Duodenal mucosa (tissue), 2 donors: ENCODE measurements around the gene TGFB1I1.
"Not testable (repeated sequence)": the region's sequence is repeated elsewhere in the genome, so short reads cannot be mapped to it uniquely, and the experiment has no call there.

Experiments
- H3K27ac ChIP-seq: one replicate; pipeline ENCODE4 v1.7.0; 2013; ENCODE audit warnings: low read depth, low read length
- H3K27me3 ChIP-seq, 2 donors: one replicate each; pipeline ENCODE4 v1.7.0; 2013; ENCODE audit warnings: low read length in 2 of 2, control low read depth in 1 of 2; ENCODE audit not compliant: insufficient read depth in 2 of 2, control insufficient read depth in 1 of 2
- H3K36me3 ChIP-seq, 2 donors: one replicate each; pipeline ENCODE4 v1.7.0; 2013; ENCODE audit warnings: low read length in 2 of 2, control low read depth in 1 of 2; ENCODE audit not compliant: insufficient read depth in 2 of 2, control insufficient read depth in 1 of 2
- H3K4me1 ChIP-seq, 2 donors: one replicate each; pipeline ENCODE4 v1.7.0; 2013; ENCODE audit warnings: low read length in 2 of 2, control low read depth in 1 of 2; ENCODE audit not compliant: insufficient read depth in 2 of 2, control insufficient read depth in 1 of 2
- H3K4me3 ChIP-seq, 2 donors: one replicate each; pipeline ENCODE4 v1.7.0; 2013; ENCODE audit warnings: low read length in 2 of 2, low read depth in 1 of 2
- H3K9ac ChIP-seq, 2 donors: one replicate each; pipeline ENCODE4 v1.7.0; 2013; ENCODE audit warnings: low read length in 2 of 2, low read depth in 1 of 2
- H3K9me3 ChIP-seq, 2 donors: one replicate each; pipeline ENCODE4 v1.7.0; 2013; ENCODE audit warnings: low read length in 2 of 2, control low read depth in 1 of 2; ENCODE audit not compliant: control insufficient read depth in 1 of 2

Gene TGFB1I1

DNA sequence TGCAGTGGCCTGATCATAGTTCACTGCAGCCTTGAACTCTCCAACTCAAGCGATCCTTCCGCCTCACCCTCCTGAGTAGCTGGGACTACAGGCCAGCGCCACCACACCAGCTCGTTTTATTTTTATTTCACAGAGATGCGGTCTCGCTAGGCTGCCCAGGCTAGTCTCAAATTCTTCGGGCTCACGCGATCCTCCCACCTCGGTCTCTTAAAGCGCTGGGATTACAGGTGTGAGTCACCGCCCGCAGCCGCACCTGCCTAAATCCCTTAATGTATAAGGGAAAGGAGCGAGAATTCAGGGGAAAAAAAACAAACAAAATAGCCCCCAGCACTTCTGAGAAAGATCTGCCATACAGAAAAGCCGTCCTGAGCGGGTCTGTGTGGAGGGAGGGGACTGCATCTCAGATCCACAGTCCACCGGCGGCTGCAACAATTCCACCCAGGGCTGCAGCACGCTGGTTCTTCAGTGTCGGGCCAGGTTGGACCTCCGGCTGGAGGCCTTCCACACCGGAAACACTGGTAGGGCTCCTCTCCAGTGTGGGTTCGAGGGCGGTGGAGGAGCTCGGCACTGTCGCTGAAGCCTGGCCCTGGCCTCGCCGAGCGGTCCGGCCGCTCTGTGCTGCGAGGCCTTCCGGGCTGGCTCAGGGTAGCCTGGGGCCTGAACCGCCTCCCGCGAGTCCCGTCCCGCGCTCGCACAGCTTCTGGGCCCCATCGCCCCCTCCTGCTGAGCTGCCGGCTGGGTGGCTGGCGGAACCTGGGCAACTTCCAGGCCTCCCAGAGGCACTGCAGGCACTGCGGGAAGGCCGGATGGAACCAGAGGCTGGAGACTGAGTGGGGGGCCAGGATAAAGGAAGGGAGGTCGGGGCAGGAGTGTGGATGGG, 36.4 kb upstream of the TGFB1I1 start:
- Histone ChIP-seq H3K9me3 (no peaks in the 10 kb centered on the region), H3K4me3 (no peak overlapping the region), H3K9ac (no peak overlapping the region), H3K4me1 (no peaks in the 10 kb centered on the region), H3K36me3 (no peaks in the 10 kb centered on the region), H3K27me3 (no peaks in the 10 kb centered on the region), H3K27ac (no peak overlapping the region)

DNA sequence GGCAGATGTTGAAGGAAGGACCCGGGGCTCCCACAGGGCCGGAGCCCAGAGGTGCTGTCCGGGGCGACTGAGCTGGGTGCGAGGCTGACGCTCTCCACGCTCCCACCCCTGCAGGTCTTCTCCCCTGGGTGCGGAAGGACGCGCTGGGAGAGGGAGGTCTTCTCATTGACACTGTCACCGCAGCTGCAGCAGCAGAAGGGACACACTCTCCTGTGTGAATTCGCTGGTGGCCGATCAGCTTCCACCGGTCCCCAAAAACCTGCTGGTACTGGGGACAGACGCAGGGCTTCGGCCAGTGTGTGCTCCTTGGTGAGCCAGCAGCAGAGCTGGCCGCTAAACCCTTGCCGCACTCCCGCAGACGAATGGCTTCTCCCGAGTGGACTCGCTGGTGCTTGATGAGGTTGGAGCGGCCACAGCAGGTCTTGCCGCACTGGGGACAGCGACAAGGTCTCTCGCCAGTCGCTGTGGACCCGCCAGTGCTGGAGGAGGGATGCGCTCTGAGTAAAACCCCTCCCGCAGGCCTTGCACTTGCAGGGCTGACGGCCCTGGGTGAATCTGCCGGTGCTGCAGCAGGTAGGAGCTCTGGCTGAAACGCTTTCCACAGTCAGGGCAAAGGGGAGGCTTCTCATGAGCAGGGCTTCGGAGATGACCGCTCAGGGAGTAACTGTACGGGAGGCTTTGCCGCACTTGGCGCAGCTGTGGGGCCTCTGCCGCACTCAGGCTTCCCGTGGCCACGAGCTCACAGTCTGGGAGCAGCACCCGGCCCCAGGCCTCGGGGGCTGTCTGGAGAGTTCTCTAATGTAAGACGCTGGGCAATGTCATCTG, 35.5 kb upstream of the TGFB1I1 start:
- Histone ChIP-seq H3K27ac (no peak overlapping the region), H3K4me3 (no peak overlapping the region), H3K9ac (no peak overlapping the region), H3K27me3 (no peaks in the 10 kb centered on the region), H3K9me3 (no peaks in the 10 kb centered on the region), H3K36me3 (no peaks in the 10 kb centered on the region), H3K4me1 (no peaks in the 10 kb centered on the region)

- H3K27me3 ChIP-seq = no peaks in the 10 kb centered on the region
- no peak overlapping the region for H3K9ac ChIP-seq
- H3K4me3 ChIP-seq = no peak overlapping the region
- no peaks in the 10 kb centered on the region for H3K9me3 ChIP-seq
- H3K27ac ChIP-seq = no peak overlapping the region
- H3K4me1 ChIP-seq = no peaks in the 10 kb centered on the region
- no peaks in the 10 kb centered on the region for H3K36me3 ChIP-seq
These were observed 33.5 kb upstream of the TGFB1I1 start for GRCh38 chr16:31438414-31438813.

- H3K27ac ChIP-seq, H3K4me1 ChIP-seq, H3K36me3 ChIP-seq, H3K27me3 ChIP-seq, H3K9ac ChIP-seq, H3K4me3 ChIP-seq, H3K9me3 ChIP-seq: not testable (repeated sequence)
These were observed 32.9 kb upstream of the TGFB1I1 start for GRCh38 chr16:31439023-31439422.

GRCh38 chr16:31439519-31439918, 32.4 kb upstream of the TGFB1I1 start:
- H3K36me3 ChIP-seq = no peaks in the 10 kb centered on the region
- H3K27ac ChIP-seq = no peak overlapping the region

GRCh38 chr16:31440516-31441184, 31.3 kb upstream of the TGFB1I1 start:
- no peak overlapping the region for H3K9ac ChIP-seq
- no peaks in the 10 kb centered on the region for H3K36me3 ChIP-seq
- H3K4me1 ChIP-seq = no peaks in the 10 kb centered on the region
- no peaks in the 10 kb centered on the region for H3K27me3 ChIP-seq
- no peak overlapping the region for H3K27ac ChIP-seq
- no peaks in the 10 kb centered on the region for H3K9me3 ChIP-seq
- no peak overlapping the region for H3K4me3 ChIP-seq

More at GRCh38 chr16:31439519-31439918, 32.4 kb upstream of the TGFB1I1 start:
- H3K4me1 ChIP-seq = no peaks in the 10 kb centered on the region
- H3K4me3 ChIP-seq = no peak overlapping the region
- H3K9me3 ChIP-seq = no peaks in the 10 kb centered on the region
- H3K9ac ChIP-seq = no peak overlapping the region
- no peaks in the 10 kb centered on the region for H3K27me3 ChIP-seq

DNA sequence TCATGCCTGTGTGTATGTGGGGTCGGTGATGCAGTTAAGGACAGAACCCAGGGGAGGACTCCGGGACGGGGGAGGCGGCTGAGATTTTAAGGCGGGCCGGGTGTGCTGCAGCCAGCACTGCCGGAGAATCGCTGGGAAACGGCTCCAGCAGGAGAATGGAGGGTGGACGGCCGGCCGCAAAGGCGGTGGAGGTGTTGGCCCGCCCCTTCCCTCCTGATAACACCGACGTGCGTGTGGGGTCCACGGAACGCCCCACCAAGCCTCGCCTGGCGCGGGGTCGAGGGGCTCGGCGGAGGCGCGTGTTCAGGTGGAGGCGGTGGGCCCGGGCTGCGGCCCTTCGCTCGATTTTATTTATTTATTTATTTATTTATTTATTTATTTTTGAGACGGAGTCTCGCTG, 30.0 kb upstream of the TGFB1I1 start:
- Histone ChIP-seq H3K27ac (no peak overlapping the region), H3K9me3 (no peaks in the 10 kb centered on the region), H3K4me3 (no peak overlapping the region), H3K27me3 (no peaks in the 10 kb centered on the region), H3K36me3 (no peaks in the 10 kb centered on the region), H3K9ac (no peak overlapping the region), H3K4me1 (no peaks in the 10 kb centered on the region)

GRCh38 chr16:31445931-31446330, 26.0 kb upstream of the TGFB1I1 start:
- H3K27ac ChIP-seq, H3K9me3 ChIP-seq, H3K9ac ChIP-seq, H3K4me1 ChIP-seq, H3K36me3 ChIP-seq, H3K4me3 ChIP-seq, H3K27me3 ChIP-seq: not testable (repeated sequence)

DNA sequence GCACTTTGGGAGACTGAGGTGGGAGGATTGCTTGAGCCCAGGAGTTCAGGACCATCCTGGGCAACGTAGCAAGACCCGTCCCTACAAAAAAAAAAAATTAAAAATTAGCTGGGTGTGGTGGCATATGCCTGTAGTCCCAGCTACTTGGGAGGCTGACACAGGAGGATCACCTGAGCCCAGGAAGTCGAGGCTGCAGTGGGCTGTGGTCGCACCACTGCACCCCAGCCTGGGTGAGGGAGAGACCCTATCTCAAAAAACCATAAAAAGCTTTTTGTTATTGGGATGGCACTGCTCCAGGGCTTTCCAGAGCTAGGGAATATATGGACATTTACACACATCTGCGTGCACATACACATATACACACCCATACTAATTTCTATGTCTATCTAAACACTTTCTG, 20.8 kb upstream of the TGFB1I1 start:
- Histone ChIP-seq H3K27me3 (no peaks in the 10 kb centered on the region), H3K36me3 (peaks cover 0 to 3% of the 10 kb centered on the region in 2 donors), H3K9me3 (no peaks in the 10 kb centered on the region), H3K4me1 (peaks cover 19 to 25% of the 10 kb centered on the region in 2 donors), H3K4me3 (no peak overlapping the region), H3K27ac (no peak overlapping the region), H3K9ac (no peak overlapping the region)
